GM12872 (cell line): Measurements from ENCODE around the gene NKX6-1.

Experiments
- CTCF ChIP-seq: IDR thresholded peaks from 3 replicates; pipeline ENCODE4 v1.5.1; 2011; ENCODE audit warnings: low read depth, mild to moderate bottlenecking, low read length, moderate library complexity; ENCODE audit not compliant: insufficient read depth

Gene NKX6-1

GRCh38 chr4:84483688-84484087 lies 15.4 kb downstream of the NKX6-1 start:
- no peak for TF ChIP-seq CTCF

GRCh38 chr4:84482564-84483563 lies 16.2 kb downstream of the NKX6-1 start:
- peak; percentile 36; the same call in 2 of the 3 replicates for TF ChIP-seq CTCF

GRCh38 chr4:84481860-84482245 lies 17.2 kb downstream of the NKX6-1 start:
- no peak for TF ChIP-seq CTCF

- TF ChIP-seq CTCF: no peak
Measured at GRCh38 chr4:84481077-84481859, 17.8 kb downstream of the NKX6-1 start.

GRCh38 chr4:84480082-84480481 lies 19.0 kb downstream of the NKX6-1 start:
- no peak for TF ChIP-seq CTCF

GRCh38 chr4:84479663-84480062 lies 19.4 kb downstream of the NKX6-1 start:
- no peak for TF ChIP-seq CTCF

GRCh38 chr4:84477738-84478137 lies 21.4 kb downstream of the NKX6-1 start:
- TF ChIP-seq CTCF: no peak
